GM18870 (cell line): Measurements from ENCODE around the gene GPATCH4.
"Not testable (repeated sequence)": the region's sequence is repeated elsewhere in the genome, so short reads cannot be mapped to it uniquely, and the experiment has no call there.

Experiments used
- ATAC-seq: cut with Tn5 transposase; IDR thresholded peaks from one replicate; pipeline ENCODE4 v1.9.1; 2021; ENCODE audit warnings: moderate library complexity; ENCODE audit not compliant: unreplicated experiment

Gene GPATCH4

DNA sequence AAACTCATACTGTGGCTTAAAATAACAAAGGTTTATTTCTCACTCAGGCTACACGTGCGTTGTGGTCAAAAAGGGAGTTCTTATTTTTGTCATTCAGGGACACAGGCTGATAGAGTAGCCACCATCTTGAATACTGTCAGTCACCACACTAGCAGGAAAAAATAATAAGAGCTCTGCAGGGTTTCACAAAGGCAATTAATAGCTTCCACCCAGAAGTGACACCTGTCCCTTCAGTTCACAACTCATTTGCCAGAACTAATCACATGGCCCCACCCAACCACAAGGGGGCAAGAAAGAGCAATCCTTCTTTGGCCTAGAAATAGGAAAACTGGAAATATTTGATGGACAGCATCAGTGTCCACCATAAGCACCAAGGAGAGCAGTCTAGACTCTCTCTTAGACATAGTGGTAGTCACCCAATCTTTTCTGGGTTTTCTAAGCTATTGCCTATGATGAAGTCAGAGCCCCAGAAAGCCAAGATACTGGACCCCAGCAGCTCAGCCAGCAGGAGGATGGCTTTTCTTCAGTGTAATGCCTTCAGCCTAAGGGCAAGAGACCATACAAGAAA, 26.1 kb upstream of the GPATCH4 start:
- no peak for ATAC-seq

DNA sequence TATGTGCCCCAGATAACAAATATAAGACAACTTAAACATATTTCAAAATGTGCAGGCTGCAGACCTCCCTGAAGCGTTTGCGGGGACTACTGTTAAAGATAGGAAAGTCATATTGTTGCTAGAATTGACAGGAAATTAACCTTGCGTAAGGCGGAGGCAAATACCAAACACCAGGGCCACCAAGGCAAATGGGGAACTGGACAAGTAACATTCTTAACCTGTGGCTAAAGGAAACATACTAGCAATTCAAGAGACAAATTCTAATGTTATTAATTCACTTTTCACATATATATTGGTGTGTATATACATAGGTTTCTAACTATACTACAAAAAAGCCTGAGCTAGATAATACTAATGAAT, 24.8 kb upstream of the GPATCH4 start:
- ATAC-seq = no peak

DNA sequence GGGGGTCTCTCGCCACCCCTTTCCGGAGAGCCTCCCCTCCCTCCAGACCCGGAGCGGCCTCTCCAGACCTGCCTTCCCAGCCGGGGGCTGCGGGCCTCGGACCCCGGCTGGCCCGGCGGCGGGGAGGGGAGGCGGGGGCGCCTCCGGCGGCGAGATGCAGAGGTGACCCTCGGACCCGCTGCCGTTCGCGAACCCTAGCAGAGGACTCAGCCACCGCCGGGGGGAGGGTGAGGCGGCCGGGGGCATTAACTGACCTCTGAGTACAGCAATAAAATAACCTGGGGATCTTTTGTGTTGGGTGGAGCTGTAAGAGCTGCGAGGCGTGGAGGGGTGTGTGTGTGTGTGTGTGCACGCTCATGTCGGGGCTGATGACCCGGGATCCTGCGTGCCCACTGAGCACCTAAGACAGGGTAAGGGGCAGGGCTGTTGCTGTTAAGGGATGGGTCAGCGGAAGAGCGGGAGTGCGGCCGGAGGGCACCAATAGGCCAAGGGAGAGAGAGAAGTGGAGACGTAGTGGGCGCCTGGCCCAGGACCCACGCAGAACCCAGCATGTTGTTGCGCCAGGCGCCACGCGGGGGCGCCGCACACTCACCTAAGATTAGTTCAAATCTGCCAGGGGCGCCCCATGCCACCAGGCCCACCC, 24.3 kb upstream of the GPATCH4 start:
- no peak for ATAC-seq

DNA sequence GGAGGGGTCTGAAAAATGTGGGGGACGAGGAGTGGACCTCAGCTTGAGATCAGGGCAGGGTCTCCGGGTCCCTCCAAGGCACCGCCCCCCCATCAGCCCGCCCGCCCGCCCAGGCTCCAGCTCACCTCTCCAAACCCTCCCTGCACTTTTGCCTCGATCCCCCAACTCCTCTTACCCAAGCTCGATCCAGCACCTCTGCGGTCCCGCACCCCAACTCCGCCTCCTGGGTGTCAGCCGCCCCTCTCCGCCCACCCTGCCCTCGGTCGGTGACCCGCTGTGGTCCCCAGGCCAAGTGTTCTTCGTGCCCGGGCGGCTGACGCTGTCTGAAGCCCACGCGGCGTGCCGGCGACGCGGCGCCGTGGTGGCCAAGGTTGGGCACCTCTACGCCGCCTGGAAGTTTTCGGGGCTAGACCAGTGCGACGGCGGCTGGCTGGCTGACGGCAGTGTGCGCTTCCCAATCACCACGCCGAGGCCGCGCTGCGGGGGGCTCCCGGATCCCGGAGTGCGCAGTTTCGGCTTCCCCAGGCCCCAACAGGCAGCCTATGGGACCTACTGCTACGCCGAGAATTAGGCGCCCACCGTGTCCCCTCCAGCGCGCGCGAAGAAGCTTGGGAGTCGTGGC, 23.6 kb upstream of the GPATCH4 start:
- no peak for ATAC-seq

- ATAC-seq = no peak
These were observed 22.9 kb upstream of the GPATCH4 start for GRCh38 chr1:156623946-156624813.

DNA sequence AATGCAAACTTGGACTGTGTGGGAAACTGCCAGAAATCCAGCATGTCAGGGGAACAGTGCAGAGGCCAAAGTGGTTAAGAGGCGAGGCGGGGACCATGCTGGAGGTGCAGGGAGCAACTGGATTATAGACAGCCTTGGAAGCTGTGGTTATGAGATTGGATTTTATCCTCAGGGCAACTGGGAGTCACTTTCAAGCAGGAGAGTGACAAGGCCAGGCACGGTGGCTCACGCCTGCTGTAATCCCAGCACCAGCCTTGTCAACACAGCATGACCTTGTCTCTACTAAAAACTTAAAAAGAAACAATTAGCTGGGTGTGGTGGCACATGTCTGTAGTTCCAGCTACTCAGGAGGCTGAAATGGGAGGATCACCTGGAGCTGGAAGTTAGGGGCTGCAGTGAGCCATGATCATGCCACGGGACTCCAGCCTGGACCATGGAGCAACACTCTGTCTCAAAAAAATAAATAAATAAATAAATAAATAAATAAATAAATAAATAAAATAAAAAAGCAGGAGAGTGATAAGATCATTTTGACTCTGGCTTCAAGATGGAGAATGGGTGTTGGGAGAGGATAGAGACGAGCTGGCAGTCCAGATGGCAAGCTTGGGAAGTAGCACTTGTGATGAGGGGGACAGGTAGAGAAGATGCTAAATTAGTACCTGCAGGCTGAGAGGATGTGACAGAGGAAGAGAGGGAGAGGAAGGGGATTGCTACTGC, 21.5 kb upstream of the GPATCH4 start:
- no peak for ATAC-seq

- ATAC-seq = no peak
These were observed 18.3 kb upstream of the GPATCH4 start for GRCh38 chr1:156619582-156619955.

- ATAC-seq = no peak
These were observed 17.7 kb upstream of the GPATCH4 start, which contains the start of gene HAPLN2 for GRCh38 chr1:156618853-156619581. TSS of gene HAPLN2 (plus strand) at chr1:156619415. CDS start at chr1:156623491, 4,076 bp downstream.

- ATAC-seq = no peak
These were observed 15.2 kb upstream of the GPATCH4 start for GRCh38 chr1:156616463-156616862.

DNA sequence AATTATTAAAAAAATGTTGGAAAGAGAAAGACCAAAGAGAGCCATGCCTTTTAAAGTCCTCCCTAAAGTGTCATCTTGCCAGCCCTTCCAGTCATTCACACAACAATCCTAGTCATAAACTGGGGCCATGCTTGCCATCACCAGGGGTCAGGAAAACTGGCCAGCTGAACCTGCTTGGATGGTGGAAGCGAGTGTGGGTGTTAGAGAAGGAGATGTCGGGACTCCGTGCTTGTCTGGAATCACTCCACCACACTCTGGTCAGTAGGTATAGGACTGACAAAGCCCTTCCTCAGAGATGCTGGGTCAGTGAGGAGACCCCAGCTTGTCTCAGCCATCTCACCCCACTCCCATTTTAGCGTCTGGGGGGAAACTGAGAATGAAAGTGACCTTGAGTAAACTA, 14.7 kb upstream of the GPATCH4 start:
- ATAC-seq = no peak

- ATAC-seq = no peak
These were observed 11.4 kb upstream of the GPATCH4 start for GRCh38 chr1:156612666-156613065.

DNA sequence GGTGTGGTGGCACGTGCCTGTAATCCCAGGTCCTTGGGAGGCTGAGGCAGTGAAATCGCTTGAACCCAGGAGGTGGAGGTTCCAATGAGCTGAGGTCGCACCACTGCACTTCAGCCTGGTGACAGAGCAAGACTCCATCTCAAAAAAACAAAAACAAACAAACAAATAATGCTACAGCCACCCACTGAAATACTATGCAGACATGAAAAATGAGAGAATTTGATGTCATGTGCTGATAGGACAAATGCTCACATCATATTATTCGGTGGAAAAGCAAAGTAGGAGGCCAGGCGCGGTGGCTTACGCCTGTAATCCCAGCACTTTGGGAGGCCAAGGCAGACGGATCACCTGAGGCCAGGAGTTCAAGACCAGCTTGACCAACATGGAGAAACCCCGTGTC, 8.8 kb upstream of the GPATCH4 start:
- ATAC-seq = not testable (repeated sequence)

- no peak for ATAC-seq
These were observed 7.7 kb upstream of the GPATCH4 start for GRCh38 chr1:156608981-156609380.

GRCh38 chr1:156608036-156608674, 6.9 kb upstream of the GPATCH4 start:
- no peak for ATAC-seq

DNA sequence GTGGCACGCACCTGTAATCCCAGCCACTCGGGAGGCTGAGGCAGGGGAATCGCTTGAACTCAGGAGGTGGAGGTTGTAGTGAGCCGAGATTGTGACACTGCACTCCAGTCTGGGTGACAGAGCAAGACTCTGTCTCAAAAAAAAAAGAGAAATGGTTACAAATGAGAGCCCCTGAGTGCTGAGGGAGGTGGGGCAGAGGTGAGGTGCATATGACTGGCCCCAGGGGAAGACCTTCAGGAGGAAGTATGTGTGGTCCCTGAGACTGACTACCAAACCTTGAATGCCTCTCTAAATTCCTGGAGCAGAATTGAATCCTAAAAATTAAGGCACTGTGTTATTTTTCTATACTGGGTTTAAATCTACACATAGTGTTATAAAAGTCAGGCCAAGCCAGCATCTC, 6.1 kb upstream of the GPATCH4 start:
- not testable (repeated sequence) for ATAC-seq

DNA sequence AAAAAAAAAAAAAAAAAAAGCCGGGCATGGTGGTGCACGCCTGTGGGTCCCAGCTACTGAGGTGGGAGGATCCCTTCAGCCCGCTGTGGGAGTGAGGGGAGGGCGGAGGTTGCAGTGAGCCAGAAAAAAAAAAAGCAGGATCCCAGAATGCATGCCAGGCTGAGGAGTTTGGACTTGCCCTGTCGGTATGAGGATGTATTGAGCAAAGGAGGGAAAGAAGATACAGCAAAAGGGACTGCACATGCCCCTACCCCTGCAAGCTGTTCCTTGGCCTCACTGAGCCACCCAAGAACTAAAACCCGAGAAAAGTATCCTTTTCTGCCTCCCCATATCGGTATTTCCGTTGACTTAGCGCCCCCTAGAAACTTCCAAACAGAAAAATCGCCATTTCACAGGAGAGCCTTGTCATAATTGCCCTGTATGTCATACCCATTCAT, 1.3 kb upstream of the GPATCH4 start:
- no peak for ATAC-seq

DNA sequence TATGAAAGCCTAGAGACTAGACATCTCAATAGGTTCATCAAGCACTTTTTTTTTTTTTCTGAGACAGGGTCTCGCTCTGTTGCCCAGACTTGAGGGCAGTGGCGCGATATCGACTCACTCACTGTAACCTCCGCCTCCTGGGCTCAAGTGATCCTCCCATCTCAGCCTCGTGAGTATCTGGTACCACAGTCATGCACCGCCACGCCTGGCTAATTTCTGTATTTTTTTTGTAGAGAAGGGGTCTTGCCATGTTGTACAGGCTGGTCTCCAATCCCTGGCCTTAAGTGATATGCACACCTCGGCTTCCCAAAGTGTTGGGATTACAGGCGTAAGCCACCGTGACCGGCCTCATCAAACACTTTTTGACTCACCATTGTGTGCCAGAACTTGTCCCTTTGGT, 613 bp upstream of the GPATCH4 start:
- no peak for ATAC-seq

- no peak for ATAC-seq
These were observed 552 bp downstream of the GPATCH4 start for GRCh38 chr1:156600733-156601121.

DNA sequence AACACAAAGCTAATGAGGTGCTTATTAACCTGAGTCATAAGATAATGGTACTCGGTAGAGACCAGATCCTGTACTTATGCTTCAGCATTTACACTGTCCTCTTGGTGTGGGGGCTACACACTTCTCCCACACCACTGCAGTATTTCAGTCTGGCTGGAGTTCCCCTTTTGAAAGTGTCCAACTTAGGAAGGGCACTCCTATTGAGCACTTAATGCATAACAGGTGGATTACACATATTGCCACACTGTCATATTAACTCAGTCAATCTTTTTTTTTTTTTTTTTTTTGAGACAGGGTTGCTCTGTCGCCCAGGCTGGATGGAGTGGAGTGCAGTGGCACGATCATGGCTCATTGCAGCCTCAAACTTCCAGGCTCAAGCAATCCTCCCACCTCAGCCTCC, 1.5 kb downstream of the GPATCH4 start:
- ATAC-seq = no peak
